Small intestine (tissue), 7 donors: ENCODE measurements around the gene RTEL1. TPM values are rescaled to one million over a fixed set of nuclear protein-coding genes. Genes with fewer than 3 reads are reported as not detected.
"Not testable (repeated sequence)": the region's sequence is repeated elsewhere in the genome, so short reads cannot be mapped to it uniquely, and the experiment has no call there.

Source experiments
- DNase-seq, 2 donors: peaks; one replicate each; pipeline versions ENCODE4 v3.0.0 to v3.0.0-alpha.2; 2013
- FAIRE-seq: peaks from 2 replicates; lab custom pipeline; 2012; peaks lifted over from hg19 to GRCh38; lab: Jason Lieb, UNC
- H3K27ac ChIP-seq, 3 donors: one replicate each; pipeline ENCODE4 v1.5.1; 2013; ENCODE audit warnings: low read length in 2 of 3, mild to moderate bottlenecking in 2 of 3, control low read depth in 1 of 3, inconsistent platforms in 1 of 3, low read depth in 1 of 3, moderate library complexity in 1 of 3
- H3K27me3 ChIP-seq, 3 donors: one replicate each; pipeline ENCODE4 v1.6.1; 2013; ENCODE audit warnings: low read length in 3 of 3, inconsistent platforms in 1 of 3; ENCODE audit not compliant: control insufficient read depth in 3 of 3, insufficient read depth in 3 of 3
- H3K36me3 ChIP-seq, 3 donors: one replicate each; pipeline ENCODE4 v1.6.1; 2013; ENCODE audit warnings: low read length in 3 of 3, inconsistent platforms in 1 of 3, low read depth in 1 of 3, mild to moderate bottlenecking in 1 of 3, moderate library complexity in 1 of 3; ENCODE audit not compliant: control insufficient read depth in 3 of 3, insufficient read depth in 2 of 3
- H3K4me1 ChIP-seq, 3 donors: one replicate each; pipeline ENCODE4 v1.6.1; 2013; ENCODE audit warnings: low read length in 2 of 3, inconsistent platforms in 1 of 3, low read depth in 1 of 3, mild to moderate bottlenecking in 1 of 3, moderate library complexity in 1 of 3; ENCODE audit not compliant: control insufficient read depth in 3 of 3, insufficient read depth in 2 of 3
- H3K4me3 ChIP-seq, 3 donors: one replicate each; pipeline ENCODE4 v1.5.1; 2013; ENCODE audit warnings: low read length in 3 of 3, control low read depth in 1 of 3, inconsistent platforms in 1 of 3, low read depth in 1 of 3, mild to moderate bottlenecking in 1 of 3, moderate library complexity in 1 of 3
- H3K9me3 ChIP-seq, 2 donors: one replicate each; pipeline ENCODE4 v1.6.1; 2013; ENCODE audit warnings: low read depth in 1 of 2, low read length in 1 of 2; ENCODE audit not compliant: control insufficient read depth in 2 of 2, insufficient read depth in 1 of 2
- WGBS, 3 donors: extraction: QIAGEN DNeasy Blood & Tissue Kit; methylation state at CpG; one replicate each; pipeline ENCODE4 v1.1.7; 2013; 5-methylcytosine and 5-hydroxymethylcytosine counted together
- polyA plus RNA-seq, 4 donors: library from polyadenylated mRNA; stranded (reverse) in 3 of 4; unstranded in 1 of 4; fragments of 200-250 nt in 3 of 4; fragments of 120-200 nt in 1 of 4; gene quantifications; one replicate each; pipeline versions ENCODE4 v1.2.1 to v1.2.3, GENCODE V29; 2013
- donor health status: healthy with polysubstance abuse.
- donor health status: control.
- donor health status: control.
- donor health status: Bipolar disorder and iron deficiency.
- donor health status: healthy.

RTEL1 gene
- polyA plus RNA-seq, 4 donors, result 3.5 to 15.0 (median 10.5) TPM

GRCh38 chr20:63626424-63627128 is 31.5 kb upstream of the RTEL1 start, which contains the start of gene GMEB2:
GMEB2 (minus strand) TSS chr20:63627101; CDS start chr20:63619397, 7,704 bp downstream.
- FAIRE-seq (no peak), DNase-seq (peak; percentile 70 to 84)
- H3K9me3 ChIP-seq, result no peaks in the 10 kb centered on the region
- H3K36me3 ChIP-seq, result no peaks in the 10 kb centered on the region
- H3K27me3 ChIP-seq, result no peaks in the 10 kb centered on the region
- peak within 1 kb of the TSS; percentile 86 to 98 (median 90) for H3K27ac ChIP-seq
- WGBS, 3 donors, result 0 to 1% (median 1%) methylated on average over 25 to 114 of the region's 114 CpGs
- H3K4me1 ChIP-seq, result peaks cover 0 to 14% (median 0%) of the 10 kb centered on the region in 3 donors
- peak within 1 kb of the TSS; percentile 84 to 93 (median 92) for H3K4me3 ChIP-seq

DNA sequence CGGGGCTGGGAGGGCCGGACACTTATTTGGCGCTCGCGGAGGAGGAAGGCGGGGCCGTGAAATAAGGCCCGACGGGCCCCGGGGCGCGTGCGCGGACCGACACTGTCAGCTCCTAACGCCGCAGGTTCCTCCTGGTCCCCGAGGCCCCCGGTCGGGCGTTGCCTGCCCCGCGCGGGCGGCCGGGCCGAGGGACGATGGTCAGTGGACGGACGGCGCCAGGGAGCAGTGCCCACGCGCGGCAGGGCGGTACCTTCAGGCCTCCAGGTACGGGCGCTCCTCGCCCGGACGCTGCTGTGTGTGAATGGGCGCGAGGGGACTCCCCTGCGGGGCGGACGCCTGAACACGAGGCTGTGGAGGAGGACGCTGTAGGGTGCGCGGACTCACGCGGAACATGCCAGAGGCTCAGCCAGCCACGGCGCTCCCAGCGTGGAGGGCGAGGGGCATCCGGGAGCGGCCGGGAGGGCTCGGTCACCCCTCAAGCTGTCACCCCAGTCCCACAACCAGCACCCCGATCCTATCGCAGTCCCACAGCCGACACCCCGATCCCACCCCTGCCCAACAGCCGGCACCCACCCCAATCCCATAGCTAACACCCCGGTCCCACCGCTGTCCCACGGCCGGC is 30.9 kb upstream of the RTEL1 start:
- Histone ChIP-seq H3K36me3 (no peaks in the 10 kb centered on the region), H3K27ac (peak overlapping the region; percentile 78 to 98 (median 90)), H3K4me3 (peak overlapping the region; percentile 84 to 93 (median 92)), H3K9me3 (no peaks in the 10 kb centered on the region), H3K4me1 (peaks cover 0 to 14% (median 0%) of the 10 kb centered on the region in 3 donors), H3K27me3 (no peaks in the 10 kb centered on the region)
- peak; percentile 93 to 98 for DNase-seq
- FAIRE-seq, result no peak
- 0 to 1% (median 0%) methylated on average over 44 to 68 of the region's 68 CpGs for WGBS, 3 donors

DNA sequence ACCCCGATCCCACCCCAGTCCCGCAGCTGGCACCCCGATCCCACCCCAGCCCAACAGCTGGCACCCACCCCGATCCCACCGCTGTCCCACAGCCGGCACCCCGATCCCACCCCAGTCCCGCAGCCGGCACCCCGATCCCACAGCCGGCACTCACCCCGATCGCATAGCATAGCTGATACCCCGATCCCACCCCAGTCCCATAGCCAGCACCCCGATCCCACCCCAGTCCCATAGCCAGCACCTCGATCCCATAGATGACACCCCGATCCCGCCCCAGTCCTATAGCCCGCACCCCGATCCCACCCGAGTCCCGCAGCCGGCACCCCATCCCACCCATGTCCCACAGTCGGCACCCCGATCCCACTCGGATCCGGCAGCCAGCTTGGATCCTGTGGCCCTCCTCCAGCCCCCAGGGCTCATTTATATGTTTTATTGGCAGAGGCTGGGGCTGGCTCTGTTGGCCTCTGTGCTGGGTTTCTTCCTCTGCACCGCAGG is 30.3 kb upstream of the RTEL1 start:
- Histone ChIP-seq H3K4me1 (peaks cover 0 to 14% (median 0%) of the 10 kb centered on the region in 3 donors), H3K36me3 (no peaks in the 10 kb centered on the region), H3K4me3 (peak overlapping the region; percentile 84 to 93 (median 92)), H3K27me3 (no peaks in the 10 kb centered on the region), H3K27ac (peak overlapping the region; percentile 1 to 98 (median 90)), H3K9me3 (no peaks in the 10 kb centered on the region)
- peak in 1 of 2 donors; percentile 31 for DNase-seq
- WGBS, 3 donors, result 2 to 8% (median 4%) methylated on average over 20 to 28 of the region's 28 CpGs
- no peak for FAIRE-seq

GRCh38 chr20:63628246-63628975 is 29.7 kb upstream of the RTEL1 start:
- DNase-seq, result peak; percentile 74 to 88
- Histone ChIP-seq H3K27ac (peak overlapping the region; percentile 1 to 98 (median 90)), H3K9me3 (no peaks in the 10 kb centered on the region), H3K27me3 (no peaks in the 10 kb centered on the region), H3K4me1 (peaks cover 0 to 14% (median 0%) of the 10 kb centered on the region in 3 donors), H3K36me3 (no peaks in the 10 kb centered on the region), H3K4me3 (peak overlapping the region; percentile 84 to 93 (median 92))
- no peak for FAIRE-seq
- 11 to 23% (median 11%) methylated on average over 22 of the region's 22 CpGs for WGBS, 3 donors

GRCh38 chr20:63630956-63631355 is 27.2 kb upstream of the RTEL1 start:
- not testable (repeated sequence) for FAIRE-seq, H3K4me3 ChIP-seq, H3K36me3 ChIP-seq, H3K9me3 ChIP-seq, DNase-seq, H3K27me3 ChIP-seq
- Histone ChIP-seq H3K4me1 (peaks cover 0 to 13% (median 0%) of the 10 kb centered on the region in 3 donors), H3K27ac (peak overlapping the region in 1 of 3 donors; percentile 58)
- WGBS, 3 donors, result 91 to 95% (median 95%) methylated on average over 6 of the region's 6 CpGs

DNA sequence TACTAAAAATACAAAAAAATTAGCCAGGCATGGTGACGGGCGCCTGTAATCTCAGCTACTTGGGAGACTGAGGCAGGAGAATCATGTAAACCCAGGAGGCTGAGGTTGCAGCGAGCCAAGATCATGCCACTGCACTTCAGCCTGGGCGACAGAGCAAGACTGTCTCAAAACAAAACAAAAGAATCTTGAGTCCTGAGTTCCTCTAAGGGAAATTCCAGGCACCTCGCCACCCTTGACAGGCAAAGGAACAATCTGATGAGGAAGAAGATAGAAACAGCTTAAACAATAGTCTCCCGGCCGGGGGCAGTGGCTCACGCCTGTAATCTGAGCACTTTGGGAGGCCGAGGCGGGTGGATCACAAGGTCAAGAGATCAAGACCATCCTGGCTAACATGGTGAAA is 26.7 kb upstream of the RTEL1 start:
- WGBS, 3 donors, result 43 to 63% (median 50%) methylated on average over 10 of the region's 10 CpGs

DNA sequence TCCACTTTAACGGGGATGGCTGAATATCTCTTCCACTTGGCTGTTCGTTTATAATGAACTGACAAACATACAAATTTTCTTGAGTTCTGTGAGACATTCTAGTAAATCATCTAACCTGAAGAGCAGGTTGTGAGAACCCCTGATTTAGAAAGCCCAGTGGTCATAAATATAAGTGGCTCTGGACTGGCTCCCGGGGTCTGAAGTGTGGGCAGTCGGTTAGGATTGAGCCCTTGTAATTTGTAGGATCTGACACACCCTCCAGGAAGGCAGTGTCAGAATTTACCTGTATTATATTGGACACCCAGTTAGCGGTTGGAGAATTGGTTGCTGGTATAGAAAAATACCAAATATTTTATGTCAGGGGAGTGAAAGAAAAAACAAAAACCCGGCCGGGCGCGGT is 24.4 kb upstream of the RTEL1 start:
- Histone ChIP-seq H3K36me3 (no peaks in the 10 kb centered on the region), H3K4me3 (no peak overlapping the region), H3K9me3 (no peaks in the 10 kb centered on the region), H3K27me3 (no peaks in the 10 kb centered on the region), H3K4me1 (peaks cover 0 to 3% (median 0%) of the 10 kb centered on the region in 3 donors), H3K27ac (no peak overlapping the region)
- 84 to 87% (median 86%) methylated on average over 9 of the region's 9 CpGs for WGBS, 3 donors
- FAIRE-seq, result no peak
- DNase-seq, result no peak

More for the DNA sequence above, 26.7 kb upstream of the RTEL1 start:
- peaks cover 0 to 12% (median 0%) of the 10 kb centered on the region in 3 donors for H3K4me1 ChIP-seq
- not testable (repeated sequence) for H3K27ac ChIP-seq, H3K4me3 ChIP-seq, H3K9me3 ChIP-seq, DNase-seq, H3K27me3 ChIP-seq, H3K36me3 ChIP-seq, FAIRE-seq
